ENCODE data around the gene AFAP1. TPM values are rescaled to one million over a fixed set of nuclear protein-coding genes. Genes with fewer than 3 reads are reported as not detected.
A peak's percentile ranks its signal among the peaks of the same experiment; 100 is the strongest.

Gene AFAP1
- total and polyA plus RNA-seq, 2 of the 8 experiments (the other 6 are each of a cell fraction or from before 2014, with no cell fraction given), result 3.6 to 18.2 TPM

DNA sequence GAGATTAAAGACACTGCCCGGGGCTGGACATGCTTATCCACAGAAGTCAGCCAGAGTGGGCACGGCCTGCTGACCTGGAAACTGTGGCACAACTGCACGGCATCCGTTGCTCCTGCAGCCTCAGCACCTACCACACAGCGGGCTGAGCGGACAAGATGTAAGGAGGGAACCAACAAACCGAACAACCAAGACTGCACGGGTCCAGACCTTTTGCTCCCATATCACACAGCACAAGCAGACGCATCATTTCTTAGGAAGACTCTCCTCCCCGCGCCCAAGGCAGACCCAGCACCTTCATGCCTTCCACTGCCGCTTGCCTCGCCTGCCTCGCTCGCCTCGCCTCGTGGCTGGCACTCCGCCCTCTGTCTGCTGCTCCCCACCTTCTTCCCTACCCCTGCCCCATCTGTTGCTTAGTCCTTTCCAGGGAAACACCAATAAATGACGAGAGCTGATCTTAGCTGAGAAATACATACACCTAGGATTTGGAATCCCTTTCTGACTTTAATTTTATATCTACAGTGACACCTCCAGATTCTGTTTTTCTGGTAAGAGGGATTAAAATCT, 79.0 kb downstream of the AFAP1 start:
- Histone ChIP-seq H3K4me1 (replicated peaks in 1 of 4; ENCODE audit: control insufficient read depth in 3 of 4, insufficient read depth in 4 of 4, low read length in 3 of 4) (peaks cover 5 to 17% (median 10%) of the 10 kb centered on the region in 4 experiments), H4K20me1 (replicated peaks in 1 of 2; ENCODE audit: control insufficient read depth in 1 of 2, insufficient read depth in 2 of 2, low read length in 2 of 2) (no peaks in the 10 kb centered on the region)

More for the DNA sequence above, 79.0 kb downstream of the AFAP1 start:
- DNase-seq (ENCODE audit: low read depth in 1 of 2, low spot score in 2 of 2), result no peak
- Histone ChIP-seq H3K23me2 (ENCODE audit: low read depth, low read length) (peaks cover 4% of the 10 kb centered on the region; the same call in 1 of the 2 replicates), H3K79me1 (ENCODE audit: low read depth, low read length) (peaks cover 7% of the 10 kb centered on the region), H2BK15ac (ENCODE audit: low read length) (peak overlapping the region; percentile 94; the same call in 1 of the 2 replicates), H3K36me3 (ENCODE audit: control insufficient read depth in 2 of 4, insufficient read depth in 4 of 4, low read length in 3 of 4) (no peaks in the 10 kb centered on the region), H4K8ac (ENCODE audit: extremely low read depth, insufficient read depth, low read length) (no peak overlapping the region), H3K56ac (replicated peaks; ENCODE audit: insufficient read length, low read depth, low read length) (no peak overlapping the region), H3K23ac (ENCODE audit: insufficient read length) (no peak overlapping the region), H2AFZ (ENCODE audit: low read length) (no peak overlapping the region), H3K14ac (ENCODE audit: insufficient read length) (no peak overlapping the region), H2BK12ac (ENCODE audit: low read depth, low read length) (peak overlapping the region; percentile 100), H3K4ac (replicated peaks; ENCODE audit: insufficient read length, low read depth, low read length) (peak overlapping the region; percentile 34), H3K9me3 (ENCODE audit: insufficient read depth in 2 of 2, low read depth in 1 of 2, low read length in 1 of 2) (no peaks in the 10 kb centered on the region), H3K4me3 (ENCODE audit: extremely low read depth in 1 of 4, insufficient read depth in 2 of 4, low read depth in 3 of 4, low read length in 4 of 4) (peak overlapping the region in 1 of 4 experiments; percentile 17; a peak in 1 of 8 replicates), H3K18ac (ENCODE audit: extremely low read depth, low read length) (peak overlapping the region; percentile 98), H3K4me2 (ENCODE audit: insufficient read depth in 1 of 2, low read depth in 2 of 2, low read length in 2 of 2) (peak overlapping the region in 1 of 2 experiments; percentile 40; a peak in 1 of 4 replicates), H2AK5ac (ENCODE audit: low read depth, low read length) (peak overlapping the region; percentile 100), H3K27me3 (replicated peaks in 1 of 4; ENCODE audit: control insufficient read depth in 3 of 4, extremely low read depth in 1 of 4, insufficient read depth in 3 of 4, low read length in 3 of 4) (no peaks in the 10 kb centered on the region), H3K27ac (ENCODE audit: low read depth, low read length) (no peak overlapping the region), H2BK120ac (replicated peaks; ENCODE audit: low read depth, low read length) (peak overlapping the region; percentile 68), H2BK20ac (ENCODE audit: low read length) (peak overlapping the region; percentile 97; the same call in 1 of the 2 replicates), H2BK5ac (ENCODE audit: low read depth, low read length) (peak overlapping the region; percentile 99), H3K79me2 (ENCODE audit: control insufficient read depth in 1 of 2, insufficient read depth in 2 of 2, low read length in 2 of 2) (0 out of 4 replicates have a peak, but pooled peaks cover 0 to 2% of the 10 kb centered on the region in 2 experiments), H3K9ac (replicated peaks in 1 of 4; ENCODE audit: extremely low read depth in 1 of 4, low read depth in 3 of 4, low read length in 3 of 4) (0 out of 7 replicates have a peak overlapping the region, but pooled peaks of 1 of the 4 experiments have one; percentile 19), H4K91ac (replicated peaks; ENCODE audit: insufficient read length, low read length) (peak overlapping the region; percentile 95), H4K5ac (ENCODE audit: insufficient read length, low read depth, low read length) (no peak overlapping the region)
- no peak for FAIRE-seq
- ChIA-PET POLR2A (ENCODE audit: partially characterized antibody) (interaction anchor here (0.7 to 1.3 kb wide), 3 partner anchors 10 to 79 kb away, joined by 3 read pairs; partner anchors contain the start of gene AFAP1), CTCF (ENCODE audit: partially characterized antibody) (interaction anchor here (1.0 to 1.4 kb wide), 2 partner anchors 16 to 18 kb away, joined by 3 read pairs; no protein-coding TSS in a partner anchor)
- TF ChIP-seq, protein P1, sequence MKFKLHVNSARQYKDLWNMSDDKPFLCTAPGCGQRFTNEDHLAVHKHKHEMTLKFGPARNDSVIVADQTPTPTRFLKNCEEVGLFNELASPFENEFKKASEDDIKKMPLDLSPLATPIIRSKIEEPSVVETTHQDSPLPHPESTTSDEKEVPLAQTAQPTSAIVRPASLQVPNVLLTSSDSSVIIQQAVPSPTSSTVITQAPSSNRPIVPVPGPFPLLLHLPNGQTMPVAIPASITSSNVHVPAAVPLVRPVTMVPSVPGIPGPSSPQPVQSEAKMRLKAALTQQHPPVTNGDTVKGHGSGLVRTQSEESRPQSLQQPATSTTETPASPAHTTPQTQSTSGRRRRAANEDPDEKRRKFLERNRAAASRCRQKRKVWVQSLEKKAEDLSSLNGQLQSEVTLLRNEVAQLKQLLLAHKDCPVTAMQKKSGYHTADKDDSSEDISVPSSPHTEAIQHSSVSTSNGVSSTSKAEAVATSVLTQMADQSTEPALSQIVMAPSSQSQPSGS (IDR thresholded peaks at IDR 0.05; ENCODE audit: low read length), result no peak
- TF ChIP-seq EZH2 (IDR thresholded peaks at IDR 0.05; ENCODE audit: low read depth, low read length, severe bottlenecking) (no peak), RFX5 (IDR thresholded peaks at IDR 0.05; ENCODE audit: borderline replicate concordance, low read depth, low read length) (no peak), BACH1 (IDR thresholded peaks at IDR 0.05; ENCODE audit: low read length) (no peak), CBX5 (IDR thresholded peaks at IDR 0.05; ENCODE audit: low read depth, low read length) (no peak)
- TF ChIP-seq, protein P2, sequence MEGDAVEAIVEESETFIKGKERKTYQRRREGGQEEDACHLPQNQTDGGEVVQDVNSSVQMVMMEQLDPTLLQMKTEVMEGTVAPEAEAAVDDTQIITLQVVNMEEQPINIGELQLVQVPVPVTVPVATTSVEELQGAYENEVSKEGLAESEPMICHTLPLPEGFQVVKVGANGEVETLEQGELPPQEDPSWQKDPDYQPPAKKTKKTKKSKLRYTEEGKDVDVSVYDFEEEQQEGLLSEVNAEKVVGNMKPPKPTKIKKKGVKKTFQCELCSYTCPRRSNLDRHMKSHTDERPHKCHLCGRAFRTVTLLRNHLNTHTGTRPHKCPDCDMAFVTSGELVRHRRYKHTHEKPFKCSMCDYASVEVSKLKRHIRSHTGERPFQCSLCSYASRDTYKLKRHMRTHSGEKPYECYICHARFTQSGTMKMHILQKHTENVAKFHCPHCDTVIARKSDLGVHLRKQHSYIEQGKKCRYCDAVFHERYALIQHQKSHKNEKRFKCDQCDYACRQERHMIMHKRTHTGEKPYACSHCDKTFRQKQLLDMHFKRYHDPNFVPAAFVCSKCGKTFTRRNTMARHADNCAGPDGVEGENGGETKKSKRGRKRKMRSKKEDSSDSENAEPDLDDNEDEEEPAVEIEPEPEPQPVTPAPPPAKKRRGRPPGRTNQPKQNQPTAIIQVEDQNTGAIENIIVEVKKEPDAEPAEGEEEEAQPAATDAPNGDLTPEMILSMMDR (IDR thresholded peaks at IDR 0.05; ENCODE audit: control extremely low read depth in 1 of 3, insufficient read depth in 1 of 3, low read depth in 1 of 3, low read length in 3 of 3), result no peak
- TF ChIP-seq, protein P3, sequence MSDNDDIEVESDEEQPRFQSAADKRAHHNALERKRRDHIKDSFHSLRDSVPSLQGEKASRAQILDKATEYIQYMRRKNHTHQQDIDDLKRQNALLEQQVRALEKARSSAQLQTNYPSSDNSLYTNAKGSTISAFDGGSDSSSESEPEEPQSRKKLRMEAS (IDR thresholded peaks at IDR 0.05), result peak; percentile 64; the same call in 1 of the 2 replicates
- WGBS, 2 experiments (ENCODE audit: extremely low coverage in 1 of 2, insufficient coverage in 1 of 2, insufficient read length in 1 of 2, insufficient replicate concordance in 2 of 2, low coverage in 1 of 2, low lambda C conversion rate in 2 of 2, missing lambda C conversion rate in 1 of 2), result 85% methylated on average over 18 of the region's 19 CpGs; no CpG with 5 or more reads in 1 of the 2 experiments

Data from H1 (cell line).